ENCODE results near the gene RPL22. TPM values are rescaled to one million over a fixed set of nuclear protein-coding genes. Genes with fewer than 3 reads are reported as not detected.

Gene RPL22
- total RNA-seq, 1 experiment from 2014 or later, result 456 TPM

- no peaks in the 10 kb centered on the region for H3K9me3 ChIP-seq (ENCODE audit: control insufficient read depth in 1 of 2, insufficient read depth in 1 of 2, low read depth in 1 of 2, low read length in 2 of 2)
- peaks cover 19 to 46% of the 10 kb centered on the region in 2 experiments; a peak in 3 of 4 replicates for H3K4me1 ChIP-seq (ENCODE audit: control insufficient read depth in 1 of 2, insufficient read depth in 2 of 2, low read length in 2 of 2)
- peak overlapping the region; percentile 90 for H3K4me2 ChIP-seq (ENCODE audit: low read length)
- H3K27ac ChIP-seq (ENCODE audit: low read depth, low read length), result no peak overlapping the region
- H3K9ac ChIP-seq (ENCODE audit: low read length), result no peak overlapping the region
- peak; percentile 49 for DNase-seq (ENCODE audit: low read depth, low spot score)
- intact Hi-C loops (cut with micrococcal nuclease), result loop anchor here (1.0 to 5.0 kb wide), 5 partner anchors 97 to 961 kb away; no protein-coding TSS in a partner anchor
- H3K27me3 ChIP-seq (ENCODE audit: insufficient read depth, low read length), result no peaks in the 10 kb centered on the region
- POLR2A ChIA-PET, result no interaction called here
- no peaks in the 10 kb centered on the region for H3K9me2 ChIP-seq (ENCODE audit: insufficient read depth)
- BruUV-seq (replicated peaks), result no TSS peak
- peak overlapping the region; percentile 22 for H2AFZ ChIP-seq (ENCODE audit: low read depth, low read length, poor library complexity, severe bottlenecking)
- CTCF ChIA-PET, result interaction anchor here (0.7 to 5.0 kb wide), 18 partner anchors 10 to 194 kb away, joined by 3 to 39 read pairs (median 5); partner anchors contain the start of genes ICMT and RNF207
- peak overlapping the region; percentile 45 to 55 for H3K4me3 ChIP-seq (replicated peaks in 1 of 2; ENCODE audit: low read depth in 1 of 2, low read length in 2 of 2)
- TF ChIP-seq EZH2 (IDR thresholded peaks at IDR 0.05) (no peak), CTCF (IDR thresholded peaks at IDR 0.05 in 2 of 3, conservative IDR thresholded peaks at IDR 0.05 in 1 of 3; ENCODE audit: borderline replicate concordance in 1 of 3, insufficient read depth in 1 of 3, low read depth in 2 of 3, low read length in 2 of 3) (peak; percentile 87 to 94 (median 88)), EGR1 (IDR thresholded peaks at IDR 0.05; ENCODE audit: low read depth) (no peak), RAD21 (IDR thresholded peaks at IDR 0.05; ENCODE audit: low read depth) (peak; percentile 99), POLR2AphosphoS5 (IDR thresholded peaks at IDR 0.05; ENCODE audit: low read depth, low read length) (no peak), TCF7L2 (IDR thresholded peaks at IDR 0.05; ENCODE audit: borderline replicate concordance, extremely low read depth, insufficient read depth, insufficient read length) (no peak), POLR2A (IDR thresholded peaks at IDR 0.05; ENCODE audit: borderline replicate concordance, extremely low read depth, insufficient read depth, insufficient read length) (no peak), ZNF274 (IDR thresholded peaks at IDR 0.05; ENCODE audit: low read depth, low read length) (no peak), SIN3A (IDR thresholded peaks at IDR 0.05; ENCODE audit: low read depth) (no peak), MAX (IDR thresholded peaks at IDR 0.05) (no peak), YY1 (IDR thresholded peaks at IDR 0.05; ENCODE audit: extremely low read depth, insufficient replicate concordance, low read depth, low read length) (peak; percentile 27)
- RAD21 ChIA-PET (ENCODE audit: low non-redundant PET in 1 of 2, low total read pairs in 2 of 2, uncharacterized antibody in 2 of 2, unreplicated experiment in 2 of 2), result interaction anchor here (0.6 to 2.8 kb wide), 8 partner anchors 97 to 232 kb away, joined by 3 to 10 read pairs (median 4); partner anchors contain the start of gene ACOT7 (in 1 of the 2)
- no peaks in the 10 kb centered on the region for H3K79me2 ChIP-seq (ENCODE audit: insufficient read depth, low read length)
- no peaks in the 10 kb centered on the region for H3K36me3 ChIP-seq (ENCODE audit: control insufficient read depth in 1 of 2, insufficient read depth in 2 of 2, low read length in 2 of 2)
- H4K20me1 ChIP-seq (ENCODE audit: insufficient read depth), result no peaks in the 10 kb centered on the region
- ATAC-seq, result peak; percentile 52
Measured at GRCh38 chr1:6246497-6247467, 47.4 kb upstream of the RPL22 start.
